HG03139 (cell line): ENCODE results near the gene XRCC5.

Experiments used
- ATAC-seq: cut with Tn5 transposase; IDR thresholded peaks from one replicate; pipeline ENCODE4 v1.9.1; 2021; ENCODE audit not compliant: unreplicated experiment

XRCC5 gene

DNA sequence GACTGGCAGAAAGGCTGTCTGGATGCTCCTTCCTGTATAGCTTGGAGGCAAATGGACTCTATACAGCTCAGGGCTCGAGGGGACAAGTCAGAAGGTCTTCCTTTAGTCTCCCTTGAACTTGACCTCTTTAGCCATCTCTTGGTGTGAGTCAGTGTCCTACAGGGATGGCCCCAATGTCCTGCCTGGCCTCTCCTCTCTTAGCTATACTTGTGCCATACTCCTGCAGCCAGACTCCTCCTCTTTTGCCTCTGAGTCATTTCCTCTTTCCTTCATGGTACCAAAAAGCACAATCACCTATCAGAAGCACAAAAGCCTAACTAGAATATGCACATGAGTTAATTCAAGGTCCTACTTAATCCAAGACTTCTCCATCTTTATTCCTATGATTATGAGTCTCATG, 112.7 kb downstream of the XRCC5 start:
- ATAC-seq: no peak

DNA sequence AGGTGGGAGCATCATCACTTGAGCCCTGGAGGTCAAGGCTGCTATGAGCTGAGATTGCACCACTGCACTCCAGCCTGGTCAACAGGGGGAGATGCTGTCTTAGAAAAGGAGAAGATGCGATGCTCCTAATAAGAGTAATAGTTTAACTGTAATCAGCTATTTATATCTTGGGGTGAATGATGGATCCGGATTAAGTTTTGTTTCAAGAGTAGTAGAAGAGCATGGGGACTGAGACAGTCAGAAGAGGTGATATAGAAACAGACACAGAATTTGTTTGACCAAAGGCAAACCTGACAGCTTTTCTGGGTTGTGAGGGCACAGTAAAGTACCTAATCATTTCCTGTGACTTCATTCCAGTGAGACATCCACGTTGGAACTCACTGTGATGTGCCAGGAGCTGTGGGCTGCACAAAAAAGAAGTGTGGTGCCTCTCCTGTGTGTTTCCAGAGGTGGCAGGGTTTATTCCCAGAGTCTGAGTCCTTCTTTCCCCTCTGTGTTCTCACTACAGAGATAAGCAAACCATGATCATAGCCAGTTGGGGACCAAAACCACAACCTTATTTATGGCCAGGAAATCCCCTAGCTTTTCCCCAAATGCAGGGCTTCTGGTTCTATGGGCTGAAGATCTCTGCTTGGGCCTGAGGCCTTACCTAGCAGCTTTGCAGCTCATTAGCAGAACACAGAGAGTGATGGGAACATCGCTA, 113.7 kb downstream of the XRCC5 start:
- peak; percentile 52 for ATAC-seq

DNA sequence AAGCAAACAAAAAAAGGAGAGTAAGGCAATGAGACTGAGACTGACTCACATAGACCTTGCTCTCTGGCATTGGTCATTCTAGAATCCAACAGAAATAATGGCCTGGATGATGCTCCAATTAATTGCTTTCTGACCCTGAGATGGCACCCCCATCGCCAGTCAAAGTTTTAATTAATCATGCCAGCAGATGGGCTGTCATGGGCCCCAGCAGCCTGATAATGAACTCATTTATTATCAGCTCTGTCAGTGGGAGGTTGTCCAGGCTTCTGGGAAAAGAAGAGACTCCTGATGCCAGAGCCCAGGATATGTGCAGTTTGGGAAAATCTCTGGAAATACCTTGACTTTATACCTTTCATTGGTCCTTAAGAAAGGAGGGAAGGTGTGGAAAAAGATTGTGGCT, 115.2 kb downstream of the XRCC5 start:
- ATAC-seq: no peak

DNA sequence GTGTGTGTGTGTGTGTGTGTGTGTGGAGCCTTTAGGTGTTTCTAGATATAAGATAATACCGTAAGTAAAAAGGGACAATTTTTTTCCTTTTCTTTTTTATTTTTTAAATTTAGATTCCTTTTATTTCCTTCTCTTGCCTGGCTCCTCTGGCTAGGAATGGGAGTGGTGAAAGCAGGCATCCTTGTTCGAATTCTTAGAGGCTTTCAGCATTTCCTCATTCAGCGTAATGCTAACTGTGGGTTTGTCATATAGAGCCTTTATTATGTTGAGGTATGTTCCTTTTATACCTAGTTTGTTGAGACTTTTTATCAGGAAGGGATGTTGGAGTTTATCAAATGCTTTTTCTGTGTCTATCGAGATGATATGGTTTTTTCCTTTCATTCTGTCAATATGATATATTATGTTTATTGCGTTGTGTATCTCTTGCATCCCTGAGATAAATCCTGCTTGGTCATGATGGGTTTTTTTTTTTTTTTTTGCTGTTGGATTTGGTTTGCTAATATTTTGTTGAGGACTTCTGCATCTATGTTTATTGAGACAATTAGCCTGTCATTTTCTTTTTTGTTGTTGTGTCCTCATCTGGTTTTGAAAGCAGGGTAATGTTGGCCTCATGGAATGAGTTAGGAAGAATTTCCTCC, 120.2 kb downstream of the XRCC5 start:
- no peak for ATAC-seq

DNA sequence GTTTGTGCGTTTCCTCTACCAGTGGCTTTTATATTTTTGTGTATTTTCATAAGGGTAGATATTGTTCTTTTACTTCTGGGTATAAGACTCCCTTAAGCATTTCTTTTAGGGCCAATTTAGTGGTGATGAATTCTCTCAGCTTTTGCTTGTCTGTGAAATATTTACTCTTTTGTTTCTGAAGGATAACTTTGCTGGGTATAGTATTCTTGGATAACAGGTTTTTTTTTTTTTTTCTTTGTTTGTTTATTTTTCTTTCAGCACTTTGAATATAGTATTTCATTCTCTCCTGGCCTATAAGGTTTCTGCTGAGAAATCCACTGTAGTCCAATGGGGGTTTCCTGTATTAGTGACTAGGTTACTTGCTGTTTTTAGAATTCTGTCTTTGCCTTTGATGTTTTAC, 122.7 kb downstream of the XRCC5 start:
- ATAC-seq: no peak

DNA sequence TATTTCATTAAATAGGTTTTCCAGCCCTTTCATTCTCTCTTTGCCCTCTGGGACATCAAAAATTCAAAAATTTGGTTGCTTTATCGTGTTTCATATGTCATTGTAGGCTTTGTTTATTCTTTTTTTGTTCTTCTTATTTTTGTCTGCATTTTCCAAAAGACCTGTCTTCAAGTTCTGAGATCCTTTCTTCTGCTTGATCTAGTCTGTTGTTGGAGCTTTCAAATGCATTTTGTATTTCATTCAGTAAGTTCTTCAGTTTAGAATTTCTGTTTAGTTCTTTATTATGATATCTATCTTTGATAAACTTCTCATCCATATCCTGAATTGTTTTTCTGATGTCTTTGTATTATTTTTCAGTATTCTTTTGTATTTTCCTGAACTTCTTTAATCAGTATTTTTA, 123.6 kb downstream of the XRCC5 start:
- no peak for ATAC-seq

DNA sequence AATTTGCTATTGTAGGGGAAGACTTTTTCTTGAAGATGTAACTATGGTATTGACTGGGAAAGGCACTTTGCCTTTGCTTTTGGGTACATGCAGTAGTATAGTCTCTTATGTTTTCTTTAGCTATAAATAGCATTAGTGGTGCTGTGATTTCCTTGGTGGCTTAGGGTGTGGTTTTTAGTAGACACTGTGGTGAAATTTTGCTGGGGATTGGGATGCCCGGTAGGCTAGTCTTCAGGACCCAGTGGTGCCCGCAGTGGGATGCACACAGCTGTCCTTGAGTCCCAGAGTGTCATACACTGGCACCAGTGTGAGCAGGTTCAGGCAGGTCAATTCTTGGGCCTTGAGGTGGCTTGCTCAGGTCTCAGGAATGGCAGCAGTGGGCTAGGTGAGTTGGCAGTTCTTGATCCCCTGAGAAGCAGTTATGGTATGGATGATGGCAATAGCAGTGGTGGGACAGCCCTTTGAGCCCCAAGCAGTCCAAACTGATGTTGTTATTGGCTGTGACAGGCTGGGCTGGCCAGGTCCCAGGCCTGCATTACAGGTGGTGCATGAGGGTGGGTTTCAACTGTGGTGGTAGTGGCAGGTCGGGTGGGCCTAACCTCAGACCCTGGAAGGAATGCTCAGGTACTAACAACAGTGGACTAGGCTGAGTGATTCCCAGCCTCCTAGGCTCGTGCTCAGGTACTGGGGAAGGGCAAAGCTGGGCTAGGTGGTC, 124.3 kb downstream of the XRCC5 start:
- ATAC-seq: no peak

DNA sequence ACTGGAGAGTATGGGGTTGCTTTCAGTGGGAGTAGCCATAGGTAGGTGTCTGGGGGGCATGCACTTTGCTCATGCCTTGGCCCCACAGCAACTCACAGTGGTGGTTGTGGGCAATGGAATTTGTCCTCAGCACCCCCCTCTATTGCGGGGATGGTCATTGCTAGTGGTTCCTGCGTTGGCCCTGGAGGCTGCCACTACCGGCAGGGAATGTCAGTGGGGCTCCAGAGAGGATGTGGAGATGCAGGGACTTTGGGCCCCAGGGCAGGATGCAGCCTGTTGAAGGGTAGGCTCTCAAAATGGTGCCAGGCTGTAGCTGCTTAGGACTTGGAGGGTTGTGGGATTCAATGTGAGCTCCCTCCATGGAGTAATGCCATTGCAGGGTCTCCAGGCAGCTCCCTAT, 125.0 kb downstream of the XRCC5 start:
- ATAC-seq: no peak

DNA sequence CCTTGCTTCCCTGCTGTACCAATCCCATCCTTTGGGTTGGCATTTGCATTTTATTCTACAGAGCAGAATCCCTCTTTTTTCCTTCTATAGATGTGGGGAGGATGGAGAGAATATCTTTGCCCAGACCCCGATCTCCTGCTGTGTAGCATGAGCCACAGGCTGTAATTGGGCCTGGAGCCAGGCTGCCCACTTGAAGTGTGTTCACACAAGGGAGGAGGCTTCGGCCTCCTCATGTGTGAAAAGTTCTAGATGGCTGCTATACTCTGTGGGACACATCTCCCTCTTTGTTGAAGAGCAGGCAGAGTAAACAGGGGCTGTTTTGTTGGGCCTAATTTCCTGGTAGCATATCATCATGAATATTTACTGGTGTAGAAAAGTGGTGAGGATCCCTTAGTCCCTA, 126.3 kb downstream of the XRCC5 start:
- ATAC-seq: no peak

DNA sequence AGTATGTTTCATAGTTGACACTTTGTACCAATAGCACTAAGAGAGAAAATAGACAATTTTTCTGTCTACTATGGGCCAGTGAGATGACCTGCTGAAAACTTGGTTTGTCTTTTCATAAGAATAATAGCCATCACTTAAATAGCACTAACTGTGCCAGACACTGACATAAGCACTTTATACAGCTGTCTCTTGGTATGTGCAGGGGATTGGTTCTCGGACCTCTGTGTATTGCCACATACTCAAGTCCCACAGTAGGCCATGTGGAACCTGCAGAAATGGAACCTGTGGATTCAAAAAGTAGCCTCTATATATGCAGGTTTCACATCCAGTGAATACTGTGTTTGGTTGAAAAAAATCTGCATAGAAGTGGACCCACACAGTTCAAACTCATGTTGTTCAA, 126.7 kb downstream of the XRCC5 start:
- ATAC-seq: no peak

DNA sequence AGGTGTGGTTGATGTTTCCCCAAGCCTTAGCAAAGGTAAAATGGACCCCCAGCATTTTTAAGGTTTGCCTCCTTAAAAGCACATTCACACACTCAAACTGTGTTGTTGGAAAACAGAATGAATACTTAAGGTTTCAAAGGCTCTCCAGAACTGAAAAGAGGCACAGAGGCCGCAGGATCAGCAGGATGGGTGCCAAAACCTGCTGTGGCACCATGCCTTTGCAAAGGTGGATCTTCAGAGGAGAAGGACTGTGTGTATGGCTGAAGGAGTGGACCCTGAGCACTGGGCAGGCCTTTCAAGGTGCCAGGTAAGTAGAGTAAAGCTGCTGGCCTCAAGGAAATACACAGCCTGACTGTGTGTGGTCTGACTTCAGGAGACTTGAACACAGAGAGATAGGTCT, 127.3 kb downstream of the XRCC5 start:
- ATAC-seq: no peak

DNA sequence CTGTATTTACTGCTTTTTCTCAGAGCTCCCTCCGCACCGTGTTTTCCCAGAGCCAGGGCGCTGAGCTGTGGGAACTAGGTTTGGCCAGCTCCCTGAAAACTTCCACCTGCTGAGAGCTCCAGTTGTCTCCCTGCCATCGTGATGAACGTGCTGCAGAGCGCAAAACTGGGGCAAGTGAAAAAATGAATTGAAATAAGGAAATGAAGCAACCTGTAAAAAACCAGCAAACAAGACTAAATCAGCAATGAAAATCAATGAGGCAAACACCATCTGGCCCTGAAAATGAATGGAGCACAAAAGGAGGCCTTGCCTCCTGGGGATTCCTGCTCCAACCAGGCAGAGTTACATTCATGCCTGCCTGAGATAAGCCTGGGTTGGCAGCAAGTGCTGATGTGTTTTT, 133.2 kb downstream of the XRCC5 start:
- ATAC-seq: no peak

DNA sequence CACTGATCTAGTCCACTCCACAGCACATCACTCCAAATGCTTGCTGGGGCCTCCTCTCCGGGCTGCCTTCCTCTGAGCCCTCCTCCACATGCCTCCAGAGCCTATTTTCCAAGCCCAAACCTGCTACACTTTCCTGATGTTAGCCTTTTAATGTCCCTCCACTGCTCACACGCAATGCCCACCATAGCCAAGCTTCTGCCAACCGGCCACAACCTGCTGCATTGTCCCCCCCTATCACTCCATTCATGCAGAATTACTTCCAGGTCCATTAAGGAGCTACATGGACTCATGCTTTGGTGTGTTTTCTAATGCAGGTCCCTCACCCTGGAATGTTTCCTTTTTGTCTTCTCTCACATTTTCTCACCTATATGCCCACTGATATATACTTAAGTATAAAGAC, 133.9 kb downstream of the XRCC5 start:
- no peak for ATAC-seq

DNA sequence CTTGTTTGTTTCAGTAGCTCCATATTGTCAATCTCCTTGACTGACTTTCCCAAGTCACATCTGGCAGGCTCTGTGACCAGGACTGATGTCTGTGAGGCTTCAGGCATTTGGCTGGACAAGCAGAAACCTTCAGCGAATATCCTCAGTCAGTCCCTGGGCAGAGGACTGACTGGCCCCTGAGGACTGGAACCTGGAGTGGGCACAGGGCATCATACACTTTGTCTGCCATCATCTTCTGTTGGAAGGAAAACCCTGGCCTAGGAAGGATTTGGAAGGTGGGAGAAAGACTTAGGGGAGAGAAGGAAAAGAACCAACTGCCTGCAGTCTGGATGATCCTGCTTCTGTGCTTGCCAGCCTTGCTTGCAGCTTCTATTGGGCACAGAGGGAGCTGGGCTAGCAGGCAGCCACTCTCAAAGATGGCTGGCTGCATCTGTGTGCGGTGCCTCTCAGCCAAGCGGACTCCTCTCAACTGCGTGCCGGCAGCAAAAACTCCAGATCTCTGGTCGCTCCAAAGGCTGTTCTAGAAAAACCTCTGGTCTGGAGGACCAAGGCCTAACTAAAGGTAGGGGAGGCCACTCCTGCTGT, 136.3 kb downstream of the XRCC5 start:
- ATAC-seq: no peak

DNA sequence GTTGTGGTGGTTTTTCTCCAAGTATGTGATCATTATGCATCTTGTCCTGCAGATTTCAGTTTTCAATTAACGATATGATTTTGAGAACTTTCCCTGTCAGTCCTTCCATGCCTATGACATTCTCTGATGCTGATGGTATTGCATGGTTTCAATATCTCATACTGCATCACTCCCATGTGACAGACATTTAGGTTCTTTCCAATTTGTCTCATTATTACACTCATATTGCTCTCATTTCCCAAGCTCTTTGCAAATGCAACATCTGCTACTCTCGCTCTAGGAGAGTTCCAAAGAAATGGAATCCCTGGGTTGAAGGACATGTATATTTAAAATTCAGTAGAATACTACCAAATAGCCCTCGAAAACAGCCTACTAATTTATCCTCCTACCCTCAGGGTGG, 137.6 kb downstream of the XRCC5 start:
- no peak for ATAC-seq
